Transverse colon (tissue), 4 donors: ENCODE results near the gene MTHFSD. TPM values are rescaled to one million over a fixed set of nuclear protein-coding genes. Genes with fewer than 3 reads are reported as not detected.
A peak's percentile ranks its signal among the peaks of the same experiment; 100 is the strongest.

Source experiments
- DNase-seq: peaks from one replicate; pipeline ENCODE4 v3.0.0-alpha.2; 2019
- H3K27ac ChIP-seq, 4 donors: fragments of 200-600 bp; sonication (generic); 2 replicates each; pipeline ENCODE4 v1.5.1; 2016 to 2018; ENCODE audit warnings: inconsistent platforms in 4 of 4
- H3K27me3 ChIP-seq: fragments of 200-600 bp; sonication (generic); 2 replicates; pipeline ENCODE4 v1.5.1; 2017; ENCODE audit warnings: inconsistent platforms
- H3K36me3 ChIP-seq, 4 donors: fragments of 200-600 bp; sonication (generic); 2 replicates each; pipeline ENCODE4 v1.5.1; 2017 to 2019; ENCODE audit warnings: inconsistent platforms in 4 of 4
- H3K4me1 ChIP-seq, 4 donors: fragments of 200-600 bp; sonication (generic); 2 replicates each; pipeline ENCODE4 v1.5.1; 2017 to 2020; ENCODE audit warnings: inconsistent platforms in 4 of 4
- H3K4me3 ChIP-seq, 4 donors: fragments of 200-600 bp; sonication (generic); 1 replicate in 1 of 4; 2 replicates in 3 of 4; pipeline versions ENCODE4 v1.5.1 to v1.6.1; 2017 to 2019; ENCODE audit warnings: inconsistent platforms in 4 of 4
- H3K9me3 ChIP-seq, 2 donors: fragments of 200-600 bp; sonication (generic); 2 replicates each; pipeline ENCODE4 v1.5.1; 2017 to 2019; ENCODE audit warnings: inconsistent platforms in 2 of 2
- EP300 ChIP-seq: sonication (generic); formaldehyde crosslinking; IDR thresholded peaks from one replicate; pipeline ENCODE4 v1.6.1; 2017; ENCODE audit warnings: antibody characterized with exemption, low read depth
- POLR2A ChIP-seq: fragments of 450-650 bp; IDR thresholded peaks from one replicate; pipeline ENCODE4 v1.6.1; 2016; ENCODE audit warnings: antibody characterized with exemption, mild to moderate bottlenecking, moderate library complexity
- POLR2AphosphoS5 ChIP-seq, 3 donors: sonication (generic); formaldehyde crosslinking; IDR thresholded peaks; one replicate each; pipeline ENCODE4 v1.6.1; 2016; ENCODE audit warnings: antibody characterized with exemption in 3 of 3
- WGBS, 2 donors: methylation state at CpG; one replicate each; pipeline ENCODE4 v1.1.5; 2018; ENCODE audit warnings: low coverage in 1 of 2; 5-methylcytosine and 5-hydroxymethylcytosine counted together
- in situ Hi-C, 4 donors: fragments of 200-750 bp; cut with MboI; loops; one replicate each; pipeline versions ENCODE4 v1.15.0 to v1.15.1; 2017; ENCODE audit warnings: low sequenced_read_pairs in 3 of 4, low pct_ligation_motif_present in 1 of 4, low pct_unique_long_range_greater_than_20kb in 1 of 4
- intact Hi-C: fragments of 100-400 bp; cut with DNase I; formaldehyde crosslinking; loops from one replicate; pipeline ENCODE4 v1.15.1; 2023; ENCODE audit warnings: low total_unique reads
- total RNA-seq, 4 donors: library from RNA; depleted of rRNA; stranded (reverse); fragments of >200 nt; gene quantifications; one replicate each; pipeline ENCODE4 v1.1.0, GENCODE V29; 2016
- TF ChIP-seq, protein P1 (sequence below), 5 experiments: fragments of 200-600 bp in 3 of 5; fragments of 450-650 bp in 2 of 5; sonication (generic) in 3 of 5; IDR thresholded peaks; 1 replicate in 2 of 5; 2 replicates in 3 of 5; pipeline ENCODE4 v1.5.1; 2016 to 2017; ENCODE audit warnings: antibody characterized with exemption in 5 of 5, inconsistent platforms in 3 of 5, mild to moderate bottlenecking in 2 of 5, moderate library complexity in 1 of 5

MTHFSD gene
- total RNA-seq, 4 donors from 2014 or later, result 25.4 to 51.1 (median 30.0) TPM

GRCh38 chr16:86558355-86559193 lies 3.5 kb upstream of the MTHFSD start:
- peaks cover 36% of the 10 kb centered on the region for H3K27me3 ChIP-seq
- no peak for TF ChIP-seq EP300
- TF ChIP-seq, protein P1, sequence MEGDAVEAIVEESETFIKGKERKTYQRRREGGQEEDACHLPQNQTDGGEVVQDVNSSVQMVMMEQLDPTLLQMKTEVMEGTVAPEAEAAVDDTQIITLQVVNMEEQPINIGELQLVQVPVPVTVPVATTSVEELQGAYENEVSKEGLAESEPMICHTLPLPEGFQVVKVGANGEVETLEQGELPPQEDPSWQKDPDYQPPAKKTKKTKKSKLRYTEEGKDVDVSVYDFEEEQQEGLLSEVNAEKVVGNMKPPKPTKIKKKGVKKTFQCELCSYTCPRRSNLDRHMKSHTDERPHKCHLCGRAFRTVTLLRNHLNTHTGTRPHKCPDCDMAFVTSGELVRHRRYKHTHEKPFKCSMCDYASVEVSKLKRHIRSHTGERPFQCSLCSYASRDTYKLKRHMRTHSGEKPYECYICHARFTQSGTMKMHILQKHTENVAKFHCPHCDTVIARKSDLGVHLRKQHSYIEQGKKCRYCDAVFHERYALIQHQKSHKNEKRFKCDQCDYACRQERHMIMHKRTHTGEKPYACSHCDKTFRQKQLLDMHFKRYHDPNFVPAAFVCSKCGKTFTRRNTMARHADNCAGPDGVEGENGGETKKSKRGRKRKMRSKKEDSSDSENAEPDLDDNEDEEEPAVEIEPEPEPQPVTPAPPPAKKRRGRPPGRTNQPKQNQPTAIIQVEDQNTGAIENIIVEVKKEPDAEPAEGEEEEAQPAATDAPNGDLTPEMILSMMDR (IDR thresholded peaks at IDR 0.05), result no peak
- TF ChIP-seq POLR2AphosphoS5 (IDR thresholded peaks at IDR 0.05), result no peak
- TF ChIP-seq POLR2A, result no peak
- 57 to 69% methylated on average over 11 to 28 of the region's 28 CpGs for WGBS, 2 donors
- H3K9me3 ChIP-seq, result no peaks in the 10 kb centered on the region
- no peaks in the 10 kb centered on the region for H3K36me3 ChIP-seq
- no peak overlapping the region for H3K4me3 ChIP-seq
- no peak overlapping the region for H3K27ac ChIP-seq
- in situ Hi-C loops (loop anchor here in 1 of 4 donors (10.0 to 25.0 kb wide), 2 partner anchors 516 to 729 kb away; no protein-coding TSS in a partner anchor), intact Hi-C loops (loop anchor here (5.0 kb wide), 1 partner anchor 509 kb away; no protein-coding TSS in a partner anchor)
- peaks cover 4 to 16% (median 13%) of the 10 kb centered on the region in 4 donors for H3K4me1 ChIP-seq
- DNase-seq, result no peak

GRCh38 chr16:86557587-86557986 lies 2.6 kb upstream of the MTHFSD start:
- H3K27ac ChIP-seq, result no peak overlapping the region
- in situ Hi-C loops, result loop anchor here in 1 of 4 donors (10.0 to 25.0 kb wide), 2 partner anchors 517 to 730 kb away; no protein-coding TSS in a partner anchor
- DNase-seq, result no peak
- WGBS, 2 donors, result 40 to 85% methylated on average over 1 to 4 of the region's 4 CpGs
- intact Hi-C loops, result loop anchor here (5.0 kb wide), 1 partner anchor 510 kb away; no protein-coding TSS in a partner anchor
- peaks cover 4 to 16% (median 12%) of the 10 kb centered on the region in 4 donors for H3K4me1 ChIP-seq
- no peaks in the 10 kb centered on the region for H3K9me3 ChIP-seq
- TF ChIP-seq EP300 (no peak), POLR2A (no peak), POLR2AphosphoS5 (IDR thresholded peaks at IDR 0.05) (no peak)
- TF ChIP-seq, protein P1 (IDR thresholded peaks at IDR 0.05), result no peak
- peaks cover 29% of the 10 kb centered on the region for H3K27me3 ChIP-seq
- H3K36me3 ChIP-seq, result no peaks in the 10 kb centered on the region
- no peak overlapping the region for H3K4me3 ChIP-seq

DNA sequence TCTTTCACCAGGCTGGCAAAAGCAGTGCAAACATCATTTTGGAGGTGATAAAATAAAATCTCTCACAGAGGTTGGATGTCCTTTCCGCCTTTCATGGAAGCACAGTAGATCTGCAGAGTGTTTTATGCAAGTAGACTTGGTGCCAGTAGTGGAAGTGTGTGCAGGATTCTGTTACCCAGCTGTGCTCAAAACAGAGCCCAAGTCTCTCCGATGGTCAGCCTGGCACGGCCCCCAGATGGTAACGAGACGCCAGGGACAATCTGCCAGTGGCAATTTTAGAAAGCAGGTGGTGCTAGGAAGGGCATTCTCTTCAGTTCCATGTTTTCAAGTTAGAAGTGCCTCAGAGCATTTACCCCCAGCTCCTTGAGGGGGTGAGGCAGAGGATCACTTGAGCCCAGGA lies 1.5 kb upstream of the MTHFSD start:
- H3K27ac ChIP-seq, result no peak overlapping the region
- no peak overlapping the region for H3K4me3 ChIP-seq
- in situ Hi-C loops (loop anchor here in 1 of 4 donors (10.0 to 25.0 kb wide), 2 partner anchors 518 to 731 kb away; no protein-coding TSS in a partner anchor), intact Hi-C loops (loop anchor here (5.0 kb wide), 1 partner anchor 511 kb away; no protein-coding TSS in a partner anchor)
- TF ChIP-seq POLR2A, result no peak
- TF ChIP-seq, protein P1 (IDR thresholded peaks at IDR 0.05), result no peak
- no peak for TF ChIP-seq EP300
- no peak for TF ChIP-seq POLR2AphosphoS5 (IDR thresholded peaks at IDR 0.05)
- DNase-seq, result no peak
- 88% methylated on average over 5 of the region's 5 CpGs; no CpG with 5 or more reads in 1 of the 2 donors for WGBS, 2 donors
- H3K36me3 ChIP-seq, result peaks cover 0 to 4% (median 0%) of the 10 kb centered on the region in 4 donors
- no peaks in the 10 kb centered on the region for H3K9me3 ChIP-seq
- peaks cover 4 to 16% (median 12%) of the 10 kb centered on the region in 4 donors for H3K4me1 ChIP-seq
- H3K27me3 ChIP-seq, result peaks cover 23% of the 10 kb centered on the region

DNA sequence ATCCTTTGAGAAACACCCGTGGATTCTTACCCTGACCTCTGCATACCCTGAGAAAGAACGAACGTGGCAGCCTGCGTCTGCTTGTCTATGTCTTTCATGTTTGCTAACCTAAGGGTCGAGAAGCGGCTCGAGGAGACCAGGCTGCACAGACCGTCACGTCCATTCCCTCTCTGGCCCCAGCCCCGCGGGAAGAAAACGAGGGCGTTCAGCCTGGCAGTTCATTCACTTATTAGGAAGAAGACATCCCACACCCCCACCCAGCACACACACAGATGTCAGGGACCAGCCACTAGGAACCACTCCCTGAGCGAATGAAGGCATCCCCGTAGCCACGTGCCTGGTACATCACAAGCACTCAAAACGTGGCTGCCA lies 655 bp upstream of the MTHFSD start:
- Histone ChIP-seq H3K27me3 (peaks cover 15% of the 10 kb centered on the region), H3K4me3 (peak overlapping the region; percentile 76 to 96 (median 84)), H3K9me3 (no peaks in the 10 kb centered on the region), H3K4me1 (peaks cover 4 to 16% (median 12%) of the 10 kb centered on the region in 4 donors), H3K36me3 (peaks cover 0 to 4% (median 0%) of the 10 kb centered on the region in 4 donors), H3K27ac (peak overlapping the region; percentile 86 to 95 (median 88))
- no peak for TF ChIP-seq EP300
- no peak for TF ChIP-seq POLR2AphosphoS5 (IDR thresholded peaks at IDR 0.05)
- no peak for TF ChIP-seq POLR2A
- TF ChIP-seq, protein P1 (IDR thresholded peaks at IDR 0.05), result no peak
- DNase-seq, result no peak
- intact Hi-C loops, result loop anchor here (5.0 kb wide), 1 partner anchor 512 kb away; no protein-coding TSS in a partner anchor
- 28% methylated on average over 17 of the region's 17 CpGs; no CpG with 5 or more reads in 1 of the 2 donors for WGBS, 2 donors
- in situ Hi-C loops, result loop anchor here in 1 of 4 donors (10.0 to 25.0 kb wide), 2 partner anchors 519 to 732 kb away; no protein-coding TSS in a partner anchor
